Ascending aorta (tissue), 2 donors: ENCODE results near the gene TSPO. TPM values are rescaled to one million over a fixed set of nuclear protein-coding genes. Genes with fewer than 3 reads are reported as not detected.

Experiments used
- DNase-seq, 2 donors: peaks; one replicate each; pipeline ENCODE4 v3.0.0-alpha.2; 2019; ENCODE audit warnings: low spot score in 2 of 2
- H3K27ac ChIP-seq, 2 donors: fragments of 200-600 bp; sonication (generic); one replicate each; pipeline ENCODE4 v1.5.1; 2016 to 2017; ENCODE audit warnings: mild to moderate bottlenecking in 1 of 2
- H3K27me3 ChIP-seq: fragments of 200-600 bp; sonication (generic); one replicate; pipeline ENCODE4 v1.5.1; 2017
- H3K36me3 ChIP-seq, 2 donors: fragments of 200-600 bp; sonication (generic); one replicate each; pipeline ENCODE4 v1.5.1; 2016
- H3K4me1 ChIP-seq, 2 donors: fragments of 200-600 bp; sonication (generic); one replicate each; pipeline ENCODE4 v1.5.1; 2016 to 2017; ENCODE audit warnings: mild to moderate bottlenecking in 1 of 2
- H3K4me3 ChIP-seq, 2 donors: fragments of 200-600 bp; sonication (generic); one replicate each; pipeline ENCODE4 v1.5.1; 2016 to 2017; ENCODE audit warnings: mild to moderate bottlenecking in 1 of 2
- H3K9me3 ChIP-seq, 2 donors: fragments of 200-600 bp; sonication (generic); one replicate each; pipeline ENCODE4 v1.5.1; 2016
- intact Hi-C: fragments of 100-400 bp; cut with DNase I; formaldehyde crosslinking; loops from one replicate; pipeline ENCODE4 v1.15.1; 2023
- total RNA-seq: library from RNA; depleted of rRNA; stranded (reverse); fragments of >200 nt; gene quantifications from one replicate; pipeline ENCODE4 v1.1.0, GENCODE V29; 2016
- TF ChIP-seq, protein P1 (sequence below), 3 experiments: fragments of 200-600 bp in 2 of 3; fragments of 450-650 bp in 1 of 3; sonication (generic) in 2 of 3; IDR thresholded peaks; one replicate each; pipeline ENCODE4 v1.5.1; 2016 to 2019; ENCODE audit warnings: antibody characterized with exemption in 3 of 3, mild to moderate bottlenecking in 1 of 3, moderate library complexity in 1 of 3

The TSPO gene
- total RNA-seq, 1 donor from 2014 or later = 961 TPM

DNA sequence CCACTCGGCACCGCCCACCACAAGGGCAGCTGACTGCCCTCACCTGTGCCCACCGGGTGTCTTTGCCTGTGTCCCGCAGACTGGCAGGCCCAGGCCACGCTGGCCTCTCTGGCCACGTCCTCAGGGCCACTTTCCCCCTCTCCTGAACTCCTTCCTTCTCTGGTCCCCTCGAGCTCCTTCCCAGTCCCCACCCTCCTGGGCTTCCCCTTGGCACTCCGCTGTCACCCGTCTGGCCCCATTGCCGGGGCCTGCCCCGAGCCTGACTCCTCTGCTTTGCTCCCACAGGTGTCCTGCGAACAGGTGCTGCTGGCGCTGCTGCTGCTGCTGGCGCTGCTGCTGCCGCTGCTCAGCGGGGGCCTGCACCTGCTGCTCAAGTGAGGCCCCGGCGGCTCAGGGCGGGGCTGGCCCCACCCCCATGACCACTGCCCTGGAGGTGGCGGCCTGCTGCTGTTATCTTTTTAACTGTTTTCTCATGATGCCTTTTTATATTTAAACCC, 22.4 kb upstream of the TSPO start:
- Histone ChIP-seq H3K27ac (no peak overlapping the region), H3K9me3 (no peaks in the 10 kb centered on the region), H3K36me3 (no peaks in the 10 kb centered on the region), H3K27me3 (no peaks in the 10 kb centered on the region), H3K4me3 (no peak overlapping the region), H3K4me1 (peaks cover 3 to 9% of the 10 kb centered on the region in 2 donors)
- TF ChIP-seq, protein P1, sequence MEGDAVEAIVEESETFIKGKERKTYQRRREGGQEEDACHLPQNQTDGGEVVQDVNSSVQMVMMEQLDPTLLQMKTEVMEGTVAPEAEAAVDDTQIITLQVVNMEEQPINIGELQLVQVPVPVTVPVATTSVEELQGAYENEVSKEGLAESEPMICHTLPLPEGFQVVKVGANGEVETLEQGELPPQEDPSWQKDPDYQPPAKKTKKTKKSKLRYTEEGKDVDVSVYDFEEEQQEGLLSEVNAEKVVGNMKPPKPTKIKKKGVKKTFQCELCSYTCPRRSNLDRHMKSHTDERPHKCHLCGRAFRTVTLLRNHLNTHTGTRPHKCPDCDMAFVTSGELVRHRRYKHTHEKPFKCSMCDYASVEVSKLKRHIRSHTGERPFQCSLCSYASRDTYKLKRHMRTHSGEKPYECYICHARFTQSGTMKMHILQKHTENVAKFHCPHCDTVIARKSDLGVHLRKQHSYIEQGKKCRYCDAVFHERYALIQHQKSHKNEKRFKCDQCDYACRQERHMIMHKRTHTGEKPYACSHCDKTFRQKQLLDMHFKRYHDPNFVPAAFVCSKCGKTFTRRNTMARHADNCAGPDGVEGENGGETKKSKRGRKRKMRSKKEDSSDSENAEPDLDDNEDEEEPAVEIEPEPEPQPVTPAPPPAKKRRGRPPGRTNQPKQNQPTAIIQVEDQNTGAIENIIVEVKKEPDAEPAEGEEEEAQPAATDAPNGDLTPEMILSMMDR (IDR thresholded peaks at IDR 0.05) = no peak
- intact Hi-C loops = no loop called here
- no peak for DNase-seq

DNA sequence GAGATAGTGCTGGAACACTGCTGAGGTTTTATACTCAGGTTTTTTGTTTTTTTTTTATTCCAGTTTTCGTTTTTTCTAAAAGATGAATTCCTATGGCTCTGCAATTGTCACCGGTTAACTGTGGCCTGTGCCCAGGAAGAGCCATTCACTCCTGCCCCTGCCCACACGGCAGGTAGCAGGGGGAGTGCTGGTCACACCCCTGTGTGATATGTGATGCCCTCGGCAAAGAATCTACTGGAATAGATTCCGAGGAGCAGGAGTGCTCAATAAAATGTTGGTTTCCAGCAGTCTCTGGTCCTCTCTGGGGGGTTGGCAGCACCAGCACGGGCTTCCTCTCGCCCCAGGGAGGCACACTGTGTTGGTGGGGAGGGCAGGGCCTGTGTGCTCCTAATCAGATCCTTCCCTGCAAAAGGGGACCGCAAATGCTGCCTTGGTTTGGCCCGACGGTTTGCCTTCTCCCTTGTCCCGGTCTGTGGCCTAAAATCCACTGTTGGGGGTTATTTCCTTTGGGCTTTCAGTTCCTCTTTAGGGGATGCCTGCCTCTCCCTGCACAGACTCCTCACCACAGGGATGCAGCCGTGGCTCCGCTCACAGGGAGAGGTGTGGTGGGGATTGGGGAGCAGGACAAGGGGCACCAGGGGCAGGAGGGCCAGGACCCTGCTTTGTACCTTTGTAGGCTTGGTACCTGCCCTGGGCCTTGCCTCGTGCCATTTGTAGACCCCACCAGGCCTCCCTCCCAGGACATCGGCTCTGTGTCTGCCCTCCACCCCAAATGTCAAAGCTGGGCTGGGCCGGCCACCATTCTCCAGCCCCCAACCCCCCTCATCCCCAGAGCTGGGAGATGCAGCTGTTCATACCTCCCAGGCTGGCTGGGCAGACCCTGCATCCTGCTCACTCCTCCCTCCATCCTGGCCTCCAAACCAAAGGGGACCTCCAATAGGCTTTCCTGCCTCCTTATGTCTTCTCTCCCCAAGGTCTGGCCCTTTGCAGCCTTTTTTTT, 21.6 kb upstream of the TSPO start:
- no peaks in the 10 kb centered on the region for H3K27me3 ChIP-seq
- H3K27ac ChIP-seq = no peak overlapping the region
- intact Hi-C loops = no loop called here
- TF ChIP-seq, protein P1 (IDR thresholded peaks at IDR 0.05) = no peak
- no peaks in the 10 kb centered on the region for H3K9me3 ChIP-seq
- H3K4me3 ChIP-seq = no peak overlapping the region
- H3K36me3 ChIP-seq = peaks cover 4 to 7% of the 10 kb centered on the region in 2 donors
- peaks cover 3 to 9% of the 10 kb centered on the region in 2 donors for H3K4me1 ChIP-seq
- no peak for DNase-seq

DNA sequence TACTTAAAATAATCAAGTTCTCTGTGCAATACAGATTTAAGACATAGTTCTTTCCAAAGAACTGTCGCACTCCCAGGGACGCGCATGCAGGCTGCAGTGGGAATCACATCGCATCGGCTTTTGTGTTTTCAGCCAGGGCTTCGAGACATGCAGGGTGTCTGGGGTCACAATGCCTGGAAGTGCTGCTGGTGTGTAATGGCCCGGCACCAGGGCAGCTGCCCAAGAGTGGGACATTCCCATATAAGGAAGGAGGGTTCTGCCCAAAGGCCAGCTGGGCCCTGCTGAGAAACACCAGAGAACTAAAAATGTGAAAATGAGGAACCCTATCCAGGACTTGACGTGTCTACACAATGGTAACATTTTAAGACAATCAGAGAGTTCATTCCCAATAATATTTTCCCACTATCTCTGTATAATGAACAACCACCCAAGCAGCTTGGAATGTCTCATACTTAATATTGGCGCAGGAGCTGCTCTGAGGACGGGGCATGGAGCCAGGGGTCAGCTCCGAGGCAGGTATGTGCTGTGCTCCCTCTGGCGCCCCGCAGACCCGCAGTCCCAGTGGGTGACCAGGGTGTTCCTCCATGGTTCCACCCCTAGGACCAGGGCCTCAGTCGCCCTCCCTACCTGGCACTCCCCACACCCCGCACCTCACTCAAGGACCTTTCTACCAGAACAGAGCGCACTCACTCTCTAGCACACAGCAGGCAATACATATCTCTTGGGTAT, 19.4 kb upstream of the TSPO start:
- H3K27me3 ChIP-seq = no peaks in the 10 kb centered on the region
- no peak overlapping the region for H3K4me3 ChIP-seq
- H3K4me1 ChIP-seq = peaks cover 3 to 9% of the 10 kb centered on the region in 2 donors
- peak overlapping the region; percentile 21 to 69 for H3K27ac ChIP-seq
- intact Hi-C loops = no loop called here
- no peak for DNase-seq
- TF ChIP-seq, protein P1 (IDR thresholded peaks at IDR 0.05) = no peak
- H3K36me3 ChIP-seq = peaks cover 15 to 25% of the 10 kb centered on the region in 2 donors
- no peaks in the 10 kb centered on the region for H3K9me3 ChIP-seq

DNA sequence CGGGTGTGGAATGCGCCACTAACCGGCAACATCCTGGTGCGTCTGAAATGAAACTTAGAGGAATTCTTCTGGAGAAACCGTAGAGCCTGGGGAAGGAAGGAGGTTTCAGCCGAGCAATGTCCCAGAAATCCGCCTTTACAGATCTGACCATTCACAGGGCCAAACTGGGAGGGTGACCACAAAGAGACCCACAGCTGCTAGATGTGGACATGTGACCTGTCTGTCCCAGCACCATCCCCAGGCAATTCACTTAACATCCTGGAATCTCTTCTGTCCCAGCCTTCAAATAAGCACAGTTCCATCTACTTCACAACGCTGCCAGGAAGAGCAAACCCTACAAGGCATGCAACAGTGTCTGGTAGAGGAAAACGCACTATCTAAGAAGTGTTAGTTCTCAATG, 18.0 kb upstream of the TSPO start:
- H3K9me3 ChIP-seq = no peaks in the 10 kb centered on the region
- DNase-seq = no peak
- TF ChIP-seq, protein P1 (IDR thresholded peaks at IDR 0.05) = no peak
- H3K4me1 ChIP-seq = peaks cover 3 to 9% of the 10 kb centered on the region in 2 donors
- no peak overlapping the region for H3K4me3 ChIP-seq
- intact Hi-C loops = no loop called here
- no peak overlapping the region for H3K27ac ChIP-seq
- H3K27me3 ChIP-seq = no peaks in the 10 kb centered on the region
- H3K36me3 ChIP-seq = peaks cover 26 to 32% of the 10 kb centered on the region in 2 donors

DNA sequence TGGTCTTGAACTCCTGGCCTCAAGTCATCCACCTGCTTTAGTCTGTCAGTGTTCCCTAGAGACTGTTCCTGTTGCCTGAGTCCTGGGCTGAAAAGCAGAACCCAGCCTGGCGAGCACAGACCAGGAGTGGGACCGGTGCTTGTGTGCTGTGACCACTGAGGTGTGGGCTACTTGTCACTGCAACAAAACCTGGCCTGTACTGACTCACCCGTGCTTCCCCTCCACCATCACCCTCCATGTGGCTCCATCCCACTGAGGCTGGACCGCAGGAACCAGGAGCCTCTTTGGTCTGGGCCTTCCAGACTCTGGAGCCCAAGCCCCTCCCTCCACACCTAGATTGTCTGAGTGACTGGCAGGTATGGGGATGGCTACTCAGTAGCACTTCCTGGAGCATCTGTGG, 16.8 kb upstream of the TSPO start:
- peaks cover 26 to 40% of the 10 kb centered on the region in 2 donors for H3K36me3 ChIP-seq
- no peak overlapping the region for H3K27ac ChIP-seq
- intact Hi-C loops = no loop called here

More for the DNA sequence above, 16.8 kb upstream of the TSPO start:
- H3K27me3 ChIP-seq = no peaks in the 10 kb centered on the region
- H3K9me3 ChIP-seq = no peaks in the 10 kb centered on the region
- peaks cover 3 to 9% of the 10 kb centered on the region in 2 donors for H3K4me1 ChIP-seq
- DNase-seq = no peak
- TF ChIP-seq, protein P1 (IDR thresholded peaks at IDR 0.05) = no peak
- no peak overlapping the region for H3K4me3 ChIP-seq
